Cortex of kidney (tissue), 1 donor: ENCODE results near the gene RAB35.

Source experiments
- DNase-seq: peaks from one replicate; lab custom pipeline; 2025; lab: John Stamatoyannopoulos, UW

Gene RAB35

DNA sequence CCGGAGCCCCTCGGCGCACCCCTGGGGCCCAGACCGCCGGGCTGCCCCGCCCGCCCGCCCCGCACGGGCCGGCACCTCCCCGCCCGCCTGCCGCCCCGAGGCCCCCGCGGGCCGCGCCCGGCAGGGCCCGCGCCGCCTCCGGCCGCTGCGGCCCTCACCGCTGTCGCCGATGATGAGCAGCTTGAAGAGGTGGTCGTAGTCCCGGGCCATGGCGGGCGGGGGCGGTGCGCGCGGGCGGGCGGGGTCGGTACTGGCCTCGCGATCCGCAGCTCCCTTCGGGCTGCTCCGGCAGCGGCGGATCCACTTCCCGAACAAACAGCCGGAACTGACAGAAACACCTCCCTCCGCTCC is at the start of gene RAB35:
Gene RAB35 (minus strand): TSS at position 313 of the 351 bp plus-strand sequence. CDS start 103 bp downstream, at position 210.
- DNase-seq, result no peak

DNA sequence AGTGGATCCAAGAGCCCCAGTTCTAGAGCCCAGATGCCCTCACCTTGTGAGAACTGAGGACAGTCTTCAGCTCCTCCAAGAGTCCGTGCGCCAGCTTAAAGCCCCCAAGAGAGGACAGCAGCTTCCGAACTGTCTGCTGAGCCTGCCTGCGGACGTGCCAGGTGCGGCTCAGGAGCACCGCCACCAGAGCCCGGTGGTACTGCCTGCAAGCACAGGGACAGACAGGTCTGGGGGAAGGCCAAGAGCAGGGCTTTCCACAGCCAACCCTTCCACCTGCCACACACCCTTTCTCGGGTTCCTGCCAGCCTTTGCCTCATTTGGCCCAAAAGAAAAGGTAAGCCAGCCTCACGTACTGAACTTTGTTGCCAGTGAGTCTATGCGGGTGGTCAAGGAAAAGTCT is 47.7 kb upstream of the RAB35 start:
- no peak for DNase-seq

- no peak for DNase-seq
Measured at GRCh38 chr12:120162763-120163162, 46.2 kb upstream of the RAB35 start.

DNA sequence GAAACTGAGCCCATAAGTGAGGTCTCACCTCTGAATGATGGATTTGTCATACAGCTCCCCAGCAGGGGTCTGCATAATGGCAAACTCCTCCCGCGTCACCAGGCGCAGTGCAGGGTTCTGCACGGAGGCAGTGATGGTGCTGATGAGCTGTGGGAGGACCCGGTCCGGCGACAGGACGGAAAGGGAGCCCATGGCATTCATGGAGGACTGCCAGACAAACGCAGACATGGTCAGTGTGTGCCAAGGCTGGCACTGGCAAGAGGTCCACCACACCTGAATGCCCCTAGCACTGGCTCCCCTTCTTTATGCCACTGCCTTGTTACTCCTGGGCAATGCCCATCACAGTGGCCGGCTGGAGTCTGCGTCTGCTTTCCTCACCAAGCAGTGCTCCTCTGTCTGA is 45.3 kb upstream of the RAB35 start:
- no peak for DNase-seq

DNA sequence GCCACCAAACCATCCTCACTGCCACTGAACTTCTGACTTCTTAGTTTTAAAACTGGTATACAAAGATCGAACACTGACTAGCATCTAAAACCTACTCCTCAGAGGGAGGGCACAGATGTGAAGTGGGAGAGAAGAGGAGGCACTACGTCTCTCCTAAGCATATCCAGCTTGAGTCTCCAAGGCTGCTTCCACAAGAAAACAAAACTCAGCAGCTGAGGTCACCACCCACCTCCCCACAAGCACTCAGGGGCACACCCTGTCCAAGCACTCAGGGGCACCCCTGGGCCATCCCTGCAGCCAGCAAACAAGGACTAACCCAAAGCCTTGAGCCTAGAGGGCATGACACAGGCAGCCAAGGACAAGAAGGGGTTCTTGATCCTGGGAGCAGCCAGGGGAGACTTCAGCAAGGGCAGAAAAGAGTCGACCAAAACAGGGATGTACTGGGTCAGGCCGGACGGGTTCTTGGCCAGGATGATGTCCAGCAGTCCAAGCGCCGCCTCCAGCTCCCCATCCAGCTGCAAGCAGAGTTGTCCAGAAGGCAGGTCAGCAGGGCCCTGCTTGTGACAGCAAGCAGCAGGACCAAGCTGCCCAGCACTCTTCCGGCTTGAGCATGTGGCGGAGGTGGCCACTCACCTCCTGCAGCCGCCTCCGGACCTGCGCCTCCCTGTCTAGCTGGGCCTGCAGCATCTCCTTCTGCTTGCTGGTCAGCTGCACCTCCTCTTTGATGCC is 43.1 kb upstream of the RAB35 start:
- no peak for DNase-seq

GRCh38 chr12:120158351-120158750 is 41.8 kb upstream of the RAB35 start:
- no peak for DNase-seq

DNA sequence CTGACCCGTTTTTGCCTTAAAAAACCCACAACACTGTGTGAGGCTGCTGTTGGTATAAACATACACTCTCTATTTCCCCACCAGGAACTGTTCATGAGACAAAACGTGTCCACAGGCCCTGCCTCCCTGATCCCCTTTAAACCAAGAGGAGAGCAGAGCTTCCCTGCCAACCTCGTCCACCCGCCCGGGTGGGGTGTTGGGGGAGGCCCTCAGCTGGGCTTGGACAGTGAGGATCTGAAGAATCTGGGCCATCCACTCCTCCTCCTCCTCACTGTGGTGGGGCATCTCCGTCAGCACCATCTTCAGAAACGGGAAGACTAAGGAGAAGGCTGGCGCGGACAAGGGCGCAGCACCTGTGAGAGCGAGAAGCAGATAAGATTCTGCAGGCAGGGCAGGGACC is 41.1 kb upstream of the RAB35 start:
- DNase-seq, result no peak

DNA sequence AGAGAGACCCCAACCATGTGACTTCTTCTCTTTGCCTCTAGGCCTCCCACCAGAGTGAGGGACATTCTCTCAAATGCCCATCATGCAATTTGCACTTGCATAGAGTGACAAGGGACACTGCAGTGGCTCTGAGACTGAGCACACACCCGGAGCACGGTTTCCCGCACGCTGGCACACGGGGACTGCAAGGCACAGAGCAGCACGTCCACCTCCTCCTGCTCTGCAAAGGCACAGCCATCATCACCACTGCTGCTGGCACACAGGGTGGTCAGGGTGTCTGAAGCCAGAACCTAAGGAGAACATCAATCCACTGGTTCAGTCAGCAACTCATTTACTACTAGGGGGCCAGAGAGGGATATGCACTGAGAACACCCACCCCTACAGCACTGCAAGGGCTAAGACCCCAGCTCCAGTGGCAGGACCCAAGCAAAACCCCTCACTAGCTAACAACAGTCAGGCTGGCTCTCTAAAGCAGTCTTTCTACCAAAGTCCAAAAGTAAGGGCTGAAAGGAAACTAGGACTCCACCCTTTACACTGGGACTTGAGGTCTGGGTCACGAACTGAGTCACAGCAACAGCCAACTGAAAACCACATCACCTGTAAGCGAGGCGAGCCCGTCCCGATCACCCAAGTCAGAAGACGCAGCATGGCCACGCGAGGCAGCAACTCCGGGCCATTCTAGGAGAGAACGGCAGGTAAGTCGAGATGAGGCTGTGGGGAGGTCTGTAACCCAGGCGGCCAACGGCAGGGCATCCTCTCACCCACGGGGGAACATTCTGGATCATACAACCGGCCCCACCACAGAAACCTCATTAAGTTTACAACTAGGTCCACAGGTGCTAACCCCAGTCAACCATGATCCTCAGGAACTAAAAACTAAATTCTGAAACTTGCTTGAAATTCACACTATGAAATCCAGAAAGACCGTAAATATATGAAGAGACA is 40.0 kb upstream of the RAB35 start:
- DNase-seq, result no peak

DNA sequence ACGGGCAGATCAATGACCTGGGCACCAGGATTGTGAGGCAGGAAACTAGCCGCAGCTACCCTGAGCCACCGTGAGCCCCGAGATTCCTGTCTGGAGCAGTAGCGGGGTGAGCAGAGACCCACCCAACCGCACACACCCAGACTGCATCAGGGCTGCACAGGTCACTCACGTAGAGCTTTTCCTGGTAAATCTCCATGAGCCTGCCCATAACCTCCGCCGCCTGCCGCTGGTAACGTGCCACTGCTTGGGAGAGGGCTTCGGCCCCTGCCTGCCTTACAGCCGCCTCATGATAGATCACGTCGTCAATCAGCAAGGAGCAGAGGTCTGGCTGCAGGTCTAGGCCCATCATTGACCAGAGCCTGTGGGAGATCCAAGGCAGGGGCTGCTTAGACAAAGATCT is 38.5 kb upstream of the RAB35 start:
- DNase-seq, result no peak

DNA sequence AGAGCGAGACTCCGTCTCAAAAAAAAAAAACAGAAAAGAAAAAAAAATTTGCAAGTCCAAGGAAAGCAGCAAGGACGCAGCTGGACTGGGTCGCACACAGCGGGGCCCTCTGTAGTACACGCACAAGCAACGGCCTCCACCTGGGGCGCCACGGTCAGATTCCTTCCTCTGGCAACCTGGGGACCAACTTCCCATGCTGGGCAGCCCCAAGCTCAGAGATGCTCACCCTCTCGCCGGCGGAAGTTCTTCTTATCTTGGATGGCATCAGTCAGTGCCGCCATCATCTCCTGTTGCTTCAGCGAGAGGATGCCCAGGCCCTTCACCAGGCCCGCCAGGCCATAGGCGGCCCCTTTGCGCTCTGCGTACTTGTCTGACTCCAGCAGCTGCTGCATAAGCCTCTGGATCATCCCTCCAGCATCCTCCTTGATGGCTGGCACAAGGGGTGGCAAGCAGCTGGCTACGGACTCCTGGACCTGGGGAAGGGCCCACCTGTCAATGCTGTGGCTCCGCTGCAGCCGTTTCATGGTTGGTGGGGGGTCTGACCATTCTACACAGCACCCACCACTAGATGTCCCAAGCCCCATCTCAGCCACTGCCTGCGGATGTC is 34.5 kb upstream of the RAB35 start:
- DNase-seq, result no peak

GRCh38 chr12:120148011-120148410 is 31.5 kb upstream of the RAB35 start:
- DNase-seq, result no peak

DNA sequence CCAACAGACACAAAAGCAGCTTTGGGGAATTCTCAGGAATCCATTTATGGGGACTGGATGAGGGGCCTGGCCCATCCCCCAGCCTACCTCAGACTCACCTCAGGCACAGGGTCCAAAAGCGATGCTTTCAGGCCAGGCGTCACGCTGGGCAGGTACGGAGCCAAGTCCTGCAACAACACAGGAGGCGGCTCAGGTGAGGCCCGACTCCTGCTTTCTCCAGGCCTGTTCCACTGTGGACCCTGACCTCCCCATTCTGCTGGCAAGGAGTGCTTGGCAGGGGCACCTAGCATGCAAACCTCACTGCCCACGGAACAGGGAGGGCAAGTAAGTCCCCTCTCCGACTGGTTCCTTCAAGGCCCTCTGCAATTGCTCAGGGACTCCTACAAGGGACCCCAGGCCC is 28.6 kb upstream of the RAB35 start:
- no peak for DNase-seq

- no peak for DNase-seq
Measured at GRCh38 chr12:120144215-120144614, 27.7 kb upstream of the RAB35 start.

- DNase-seq, result no peak
Measured at GRCh38 chr12:120142231-120142877, 25.8 kb upstream of the RAB35 start.

- DNase-seq, result no peak
Measured at GRCh38 chr12:120141336-120141735, 24.8 kb upstream of the RAB35 start.

DNA sequence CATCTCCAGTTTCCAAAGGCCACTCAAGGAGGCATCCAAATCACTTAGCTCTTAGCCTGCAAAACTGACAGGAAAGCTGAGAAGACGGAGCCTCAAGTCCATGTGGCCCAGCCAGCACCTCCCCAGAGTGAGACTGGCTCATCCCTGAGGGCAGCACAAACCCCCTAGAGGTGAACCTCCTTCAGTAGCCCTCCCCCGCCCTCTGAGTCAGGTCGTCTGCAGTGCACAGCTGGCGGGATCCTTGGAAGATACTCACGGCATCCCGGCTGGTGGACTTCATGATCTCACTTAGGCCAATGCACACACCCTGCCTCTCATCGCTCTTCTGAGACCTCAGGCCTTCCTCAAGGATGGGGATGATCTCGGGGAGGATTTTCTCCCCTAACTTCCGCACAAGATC is 24.1 kb upstream of the RAB35 start:
- DNase-seq, result no peak

GRCh38 chr12:120139958-120140357 is 23.4 kb upstream of the RAB35 start:
- DNase-seq, result no peak

DNA sequence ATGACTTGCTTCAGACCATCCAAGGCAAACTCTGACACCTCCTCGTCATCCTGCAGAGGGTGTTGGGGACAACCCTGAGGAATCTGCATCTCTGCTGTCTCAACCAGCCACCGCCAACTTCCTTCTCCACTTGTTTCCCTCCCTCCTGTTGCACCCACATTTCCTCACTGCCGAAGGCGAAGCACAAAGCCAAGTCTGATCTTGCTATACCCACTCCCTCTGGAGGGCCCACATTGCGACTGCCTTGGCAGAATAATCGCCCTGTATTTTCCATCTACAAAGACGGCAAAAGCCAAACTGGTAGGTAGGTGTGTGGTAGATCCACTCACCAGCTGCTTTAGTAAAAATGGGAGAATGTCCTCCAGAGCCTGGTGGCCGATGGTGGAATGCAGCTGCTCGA is 21.8 kb upstream of the RAB35 start:
- DNase-seq, result no peak

DNA sequence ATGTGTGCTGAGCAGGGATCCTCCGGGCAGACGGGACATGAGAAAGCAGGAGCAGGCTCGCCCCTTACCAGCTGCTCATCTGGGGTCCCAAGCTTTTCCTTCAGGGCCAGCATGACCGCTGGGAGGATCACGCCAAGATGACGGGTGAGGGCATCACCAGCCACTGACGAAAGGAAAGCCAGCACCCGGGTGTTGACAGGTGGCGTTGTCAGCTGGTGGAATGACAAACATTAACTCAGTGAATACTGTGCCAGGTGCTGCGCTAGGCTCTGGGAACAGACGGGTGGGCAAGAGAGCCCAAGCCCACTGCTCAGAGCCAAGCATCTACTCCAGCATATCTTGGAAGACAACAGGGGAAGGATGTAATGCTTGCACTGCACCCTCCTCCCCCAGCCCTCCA is 21.3 kb upstream of the RAB35 start:
- no peak for DNase-seq

GRCh38 chr12:120136093-120136770 is 19.7 kb upstream of the RAB35 start:
- DNase-seq, result no peak

- DNase-seq, result no peak
Measured at GRCh38 chr12:120134307-120134980, 17.9 kb upstream of the RAB35 start.
